ENCODE measurements around the gene MMP10. TPM values are rescaled to one million over a fixed set of nuclear protein-coding genes. Genes with fewer than 3 reads are reported as not detected.

MMP10 gene
- polyA plus RNA-seq, 3 donors: not detected

- Histone ChIP-seq H3K9me3 (replicated peaks in 1 of 2; ENCODE audit: control insufficient read depth in 1 of 2, insufficient read depth in 1 of 2, low read length in 2 of 2) (no peaks in the 10 kb centered on the region), H2AFZ (ENCODE audit: insufficient read depth, low read depth, low read length, poor library complexity, severe bottlenecking) (no peak within 1 kb of the TSS), H3K27ac (ENCODE audit: low read depth in 1 of 2, low read length in 2 of 2) (no peak within 1 kb of the TSS), H3K27me3 (ENCODE audit: control insufficient read depth in 2 of 2, insufficient read depth in 2 of 2, low read length in 2 of 2) (no peaks in the 10 kb centered on the region), H3K79me2 (ENCODE audit: insufficient read depth, low read length) (no peaks in the 10 kb centered on the region), H3K36me3 (replicated peaks in 1 of 2; ENCODE audit: control insufficient read depth in 1 of 2, insufficient read depth in 2 of 2, low read length in 2 of 2) (no peaks in the 10 kb centered on the region), H3K4me2 (replicated peaks; ENCODE audit: extremely low read depth, low read length, poor library complexity, severe bottlenecking) (no peak within 1 kb of the TSS), H3K9ac (ENCODE audit: insufficient read depth, low read length, poor library complexity, severe bottlenecking) (no peak within 1 kb of the TSS), H4K20me1 (ENCODE audit: insufficient read depth, low read length) (no peaks in the 10 kb centered on the region), H3K4me1 (ENCODE audit: control insufficient read depth in 1 of 2, insufficient read depth in 2 of 2, low read length in 2 of 2) (peaks cover 37 to 61% of the 10 kb centered on the region in 2 donors), H3K4me3 (replicated peaks in 1 of 3; ENCODE audit: low read depth in 2 of 3, low read length in 3 of 3) (no peak within 1 kb of the TSS)
- no peak for TF ChIP-seq CTCF (IDR thresholded peaks at IDR 0.05)
- no peak for DNase-seq
- WGBS (ENCODE audit: insufficient coverage): 100% methylated on average over 1 of the region's 2 CpGs
- H3K27ac Mint-ChIP-seq: peak within 1 kb of the TSS in 3 of 7 donors; percentile 50 to 71 (median 69)
- intact Hi-C loops (cut with micrococcal nuclease): no loop called here
- H3K9me3 Mint-ChIP-seq: peaks cover 0 to 2% (median 0%) of the 10 kb centered on the region in 7 donors
- H3K27me3 Mint-ChIP-seq (ENCODE audit: low read depth in 3 of 3): peaks cover 0 to 3% (median 1%) of the 10 kb centered on the region in 3 donors
- peaks cover 45% of the 10 kb centered on the region for H3K4me1 Mint-ChIP-seq
- peaks cover 0 to 2% of the 10 kb centered on the region in 2 donors for H3K36me3 Mint-ChIP-seq
- H3K4me3 Mint-ChIP-seq: no peak within 1 kb of the TSS
Measured at GRCh38 chr11:102724904-102725500, 55.4 kb downstream of the MMP10 start, which contains the start of gene MMP8. MMP8 (minus strand) TSS chr11:102724954; CDS start chr11:102724855, 99 bp downstream.

- Mint-ChIP-seq H3K4me3 (no peak overlapping the region), H3K27ac (peak overlapping the region; percentile 6 to 93 (median 78)), H3K4me1 (peaks cover 37% of the 10 kb centered on the region), H3K36me3 (peaks cover 0 to 2% of the 10 kb centered on the region in 2 donors), H3K9me3 (peaks cover 0 to 2% (median 0%) of the 10 kb centered on the region in 7 donors), H3K27me3 (ENCODE audit: low read depth in 3 of 3) (peaks cover 0 to 8% (median 0%) of the 10 kb centered on the region in 3 donors)
- DNase-seq: peak; percentile 64 to 81 (median 81)
- H3K4me1 ChIP-seq (ENCODE audit: control insufficient read depth in 1 of 2, insufficient read depth in 2 of 2, low read length in 2 of 2): peaks cover 30 to 47% of the 10 kb centered on the region in 2 donors
- H3K9me3 ChIP-seq (replicated peaks in 1 of 2; ENCODE audit: control insufficient read depth in 1 of 2, insufficient read depth in 1 of 2, low read length in 2 of 2): no peaks in the 10 kb centered on the region
- peak overlapping the region in 1 of 2 donors; percentile 53 for H3K27ac ChIP-seq (ENCODE audit: low read depth in 1 of 2, low read length in 2 of 2)
- no peaks in the 10 kb centered on the region for H4K20me1 ChIP-seq (ENCODE audit: insufficient read depth, low read length)
- H3K36me3 ChIP-seq (replicated peaks in 1 of 2; ENCODE audit: control insufficient read depth in 1 of 2, insufficient read depth in 2 of 2, low read length in 2 of 2): no peaks in the 10 kb centered on the region
- TF ChIP-seq CTCF (IDR thresholded peaks at IDR 0.05): no peak
- no peaks in the 10 kb centered on the region for H3K79me2 ChIP-seq (ENCODE audit: insufficient read depth, low read length)
- no peak overlapping the region for H3K4me2 ChIP-seq (replicated peaks; ENCODE audit: extremely low read depth, low read length, poor library complexity, severe bottlenecking)
- intact Hi-C loops (cut with micrococcal nuclease): no loop called here
- no peaks in the 10 kb centered on the region for H3K27me3 ChIP-seq (ENCODE audit: control insufficient read depth in 2 of 2, insufficient read depth in 2 of 2, low read length in 2 of 2)
- H3K4me3 ChIP-seq (replicated peaks in 1 of 3; ENCODE audit: low read depth in 2 of 3, low read length in 3 of 3): no peak overlapping the region
- H3K9ac ChIP-seq (ENCODE audit: insufficient read depth, low read length, poor library complexity, severe bottlenecking): no peak overlapping the region
- H2AFZ ChIP-seq (ENCODE audit: insufficient read depth, low read depth, low read length, poor library complexity, severe bottlenecking): no peak overlapping the region
Measured at GRCh38 chr11:102722821-102723220, 57.6 kb downstream of the MMP10 start.

Other genes with a start within 250 kb of the MMP10 start
- gene MMP7, start 249.9 kb downstream of the MMP10 start, polyA plus RNA-seq: not detected
- not detected for gene MMP20, start 155.3 kb downstream of the MMP10 start, polyA plus RNA-seq
- not detected for gene MMP27, start 74.9 kb downstream of the MMP10 start, polyA plus RNA-seq
- gene MMP8, start 55.7 kb downstream of the MMP10 start, polyA plus RNA-seq: under 1 TPM in 1 of 3 donors, not detected in 2; 0.14 TPM
- not detected for gene MMP1, start 17.5 kb upstream of the MMP10 start, polyA plus RNA-seq
- not detected for gene MMP3, start 63.0 kb upstream of the MMP10 start, polyA plus RNA-seq
- not detected for gene MMP12, start 94.4 kb upstream of the MMP10 start, polyA plus RNA-seq
- not detected for gene MMP13, start 175.1 kb upstream of the MMP10 start, polyA plus RNA-seq

All from CD14-positive monocyte (primary cell).